OCI-LY1 (cell line): ENCODE measurements around the gene LPGAT1.

Experiments
- EZH2 ChIP-seq: fragments of 200-600 bp; sonication (generic), shearing (Covaris generic); IDR thresholded peaks from 2 replicates; pipeline ENCODE4 v1.8.0; 2017; ENCODE audit warnings: borderline replicate concordance, mixed run types, mild to moderate bottlenecking, antibody characterized with exemption, low read length, moderate library complexity, mixed read lengths
- TF ChIP-seq, protein P1 (sequence below): fragments of 200-600 bp; sonication (generic), shearing (Covaris generic); IDR thresholded peaks from 2 replicates; pipeline ENCODE4 v1.5.1; 2017; ENCODE audit warnings: mild to moderate bottlenecking, antibody characterized with exemption, low read length, moderate library complexity, mixed read lengths

DNA sequence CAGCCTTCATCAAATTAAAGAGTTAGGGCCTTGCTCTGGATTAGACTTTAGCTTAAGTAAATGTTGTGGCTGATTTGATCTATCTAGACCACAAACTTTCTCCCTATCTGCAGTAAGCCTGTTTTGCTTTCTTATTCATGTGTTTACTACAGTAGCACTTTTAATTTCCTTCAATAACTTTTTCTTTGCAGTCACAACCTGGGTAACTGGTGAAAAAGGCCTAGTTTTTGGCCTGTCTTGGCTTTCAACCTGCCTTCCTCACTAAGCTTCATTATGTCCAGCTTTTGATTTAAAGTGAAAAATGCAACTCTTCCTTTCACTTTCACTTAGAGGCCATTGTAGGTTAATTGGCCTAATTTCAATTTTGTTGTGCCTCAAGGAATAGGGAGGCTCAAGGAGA lies 12.5 kb upstream of the LPGAT1 start:
- TF ChIP-seq, protein P1, sequence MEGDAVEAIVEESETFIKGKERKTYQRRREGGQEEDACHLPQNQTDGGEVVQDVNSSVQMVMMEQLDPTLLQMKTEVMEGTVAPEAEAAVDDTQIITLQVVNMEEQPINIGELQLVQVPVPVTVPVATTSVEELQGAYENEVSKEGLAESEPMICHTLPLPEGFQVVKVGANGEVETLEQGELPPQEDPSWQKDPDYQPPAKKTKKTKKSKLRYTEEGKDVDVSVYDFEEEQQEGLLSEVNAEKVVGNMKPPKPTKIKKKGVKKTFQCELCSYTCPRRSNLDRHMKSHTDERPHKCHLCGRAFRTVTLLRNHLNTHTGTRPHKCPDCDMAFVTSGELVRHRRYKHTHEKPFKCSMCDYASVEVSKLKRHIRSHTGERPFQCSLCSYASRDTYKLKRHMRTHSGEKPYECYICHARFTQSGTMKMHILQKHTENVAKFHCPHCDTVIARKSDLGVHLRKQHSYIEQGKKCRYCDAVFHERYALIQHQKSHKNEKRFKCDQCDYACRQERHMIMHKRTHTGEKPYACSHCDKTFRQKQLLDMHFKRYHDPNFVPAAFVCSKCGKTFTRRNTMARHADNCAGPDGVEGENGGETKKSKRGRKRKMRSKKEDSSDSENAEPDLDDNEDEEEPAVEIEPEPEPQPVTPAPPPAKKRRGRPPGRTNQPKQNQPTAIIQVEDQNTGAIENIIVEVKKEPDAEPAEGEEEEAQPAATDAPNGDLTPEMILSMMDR = no peak
- TF ChIP-seq EZH2 = no peak
